ENCODE data around the gene HSPB8.

DNA sequence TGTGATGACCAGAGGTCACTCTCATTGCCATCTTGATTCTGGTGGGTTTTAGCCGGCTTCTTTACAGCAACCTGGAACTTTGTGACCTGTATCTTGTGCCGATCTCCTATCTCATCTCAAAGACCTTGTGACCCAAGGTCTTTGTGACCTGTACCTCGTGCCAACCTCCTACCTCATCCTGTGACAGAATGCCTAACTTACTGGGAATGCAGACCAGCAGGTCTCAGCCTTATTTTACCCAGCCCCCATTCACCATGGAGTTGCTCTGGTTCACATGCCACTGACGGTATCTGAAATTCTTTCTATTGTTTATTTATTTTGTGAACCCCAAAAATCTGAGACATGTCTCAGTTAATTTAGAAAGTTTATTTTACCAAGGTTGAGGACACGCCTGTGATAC lies 7.4 kb upstream of the HSPB8 start:
- TF ChIP-seq, protein P1, sequence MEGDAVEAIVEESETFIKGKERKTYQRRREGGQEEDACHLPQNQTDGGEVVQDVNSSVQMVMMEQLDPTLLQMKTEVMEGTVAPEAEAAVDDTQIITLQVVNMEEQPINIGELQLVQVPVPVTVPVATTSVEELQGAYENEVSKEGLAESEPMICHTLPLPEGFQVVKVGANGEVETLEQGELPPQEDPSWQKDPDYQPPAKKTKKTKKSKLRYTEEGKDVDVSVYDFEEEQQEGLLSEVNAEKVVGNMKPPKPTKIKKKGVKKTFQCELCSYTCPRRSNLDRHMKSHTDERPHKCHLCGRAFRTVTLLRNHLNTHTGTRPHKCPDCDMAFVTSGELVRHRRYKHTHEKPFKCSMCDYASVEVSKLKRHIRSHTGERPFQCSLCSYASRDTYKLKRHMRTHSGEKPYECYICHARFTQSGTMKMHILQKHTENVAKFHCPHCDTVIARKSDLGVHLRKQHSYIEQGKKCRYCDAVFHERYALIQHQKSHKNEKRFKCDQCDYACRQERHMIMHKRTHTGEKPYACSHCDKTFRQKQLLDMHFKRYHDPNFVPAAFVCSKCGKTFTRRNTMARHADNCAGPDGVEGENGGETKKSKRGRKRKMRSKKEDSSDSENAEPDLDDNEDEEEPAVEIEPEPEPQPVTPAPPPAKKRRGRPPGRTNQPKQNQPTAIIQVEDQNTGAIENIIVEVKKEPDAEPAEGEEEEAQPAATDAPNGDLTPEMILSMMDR (conservative IDR thresholded peaks at IDR 0.05 in 1 of 2, IDR thresholded peaks at IDR 0.05 in 1 of 2; ENCODE audit: extremely low read depth in 1 of 2, insufficient read depth in 1 of 2, low read depth in 1 of 2, low read length in 2 of 2) = no peak
- TF ChIP-seq EZH2 (IDR thresholded peaks at IDR 0.05; ENCODE audit: borderline replicate concordance, low read length) = no peak
